ENCODE data around the gene KCNH2. TPM values are rescaled to one million over a fixed set of nuclear protein-coding genes. Genes with fewer than 3 reads are reported as not detected.

KCNH2 gene
- total RNA-seq, 1 experiment from 2014 or later, result 16.2 TPM

GRCh38 chr7:150945853-150946420 lies 32.2 kb downstream of the KCNH2 start (continued):
- no peak for TF ChIP-seq ATF1 (CRISPR knock-in tag; IDR thresholded peaks at IDR 0.05)
- TF ChIP-seq ZNF512 (CRISPR knock-in tag; IDR thresholded peaks at IDR 0.05; ENCODE audit: borderline replicate concordance), result no peak

GRCh38 chr7:150945171-150945852 lies 32.8 kb downstream of the KCNH2 start:
- no peak overlapping the region for H3K4me3 Mint-ChIP-seq
- DNase-seq (ENCODE audit: low spot score) (no peak), ATAC-seq (no peak)
- CTCF ChIA-PET, result interaction anchor here (0.6 to 4.3 kb wide), 8 partner anchors 17 to 72 kb away, joined by 3 to 18 read pairs (median 4); no protein-coding TSS in a partner anchor
- H3K27ac Mint-ChIP-seq, result no peak overlapping the region
- H3K36me3 Mint-ChIP-seq, result no peaks in the 10 kb centered on the region
- POLR2A ChIA-PET, result no interaction called here
- TF ChIP-seq FOXK1 (CRISPR knock-in tag; IDR thresholded peaks at IDR 0.05) (no peak), ZNF512 (CRISPR knock-in tag; IDR thresholded peaks at IDR 0.05; ENCODE audit: borderline replicate concordance) (no peak), JUN (CRISPR knock-in tag; IDR thresholded peaks at IDR 0.05) (no peak)
- TF ChIP-seq, protein P1, sequence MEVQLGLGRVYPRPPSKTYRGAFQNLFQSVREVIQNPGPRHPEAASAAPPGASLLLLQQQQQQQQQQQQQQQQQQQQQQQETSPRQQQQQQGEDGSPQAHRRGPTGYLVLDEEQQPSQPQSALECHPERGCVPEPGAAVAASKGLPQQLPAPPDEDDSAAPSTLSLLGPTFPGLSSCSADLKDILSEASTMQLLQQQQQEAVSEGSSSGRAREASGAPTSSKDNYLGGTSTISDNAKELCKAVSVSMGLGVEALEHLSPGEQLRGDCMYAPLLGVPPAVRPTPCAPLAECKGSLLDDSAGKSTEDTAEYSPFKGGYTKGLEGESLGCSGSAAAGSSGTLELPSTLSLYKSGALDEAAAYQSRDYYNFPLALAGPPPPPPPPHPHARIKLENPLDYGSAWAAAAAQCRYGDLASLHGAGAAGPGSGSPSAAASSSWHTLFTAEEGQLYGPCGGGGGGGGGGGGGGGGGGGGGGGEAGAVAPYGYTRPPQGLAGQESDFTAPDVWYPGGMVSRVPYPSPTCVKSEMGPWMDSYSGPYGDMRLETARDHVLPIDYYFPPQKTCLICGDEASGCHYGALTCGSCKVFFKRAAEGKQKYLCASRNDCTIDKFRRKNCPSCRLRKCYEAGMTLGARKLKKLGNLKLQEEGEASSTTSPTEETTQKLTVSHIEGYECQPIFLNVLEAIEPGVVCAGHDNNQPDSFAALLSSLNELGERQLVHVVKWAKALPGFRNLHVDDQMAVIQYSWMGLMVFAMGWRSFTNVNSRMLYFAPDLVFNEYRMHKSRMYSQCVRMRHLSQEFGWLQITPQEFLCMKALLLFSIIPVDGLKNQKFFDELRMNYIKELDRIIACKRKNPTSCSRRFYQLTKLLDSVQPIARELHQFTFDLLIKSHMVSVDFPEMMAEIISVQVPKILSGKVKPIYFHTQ (CRISPR knock-in tag; IDR thresholded peaks at IDR 0.05), result no peak
- no peaks in the 10 kb centered on the region for H3K9me3 Mint-ChIP-seq
- H3K27me3 Mint-ChIP-seq (ENCODE audit: low read depth), result peaks cover 6% of the 10 kb centered on the region
- H3K4me1 Mint-ChIP-seq, result peaks cover 48% of the 10 kb centered on the region

DNA sequence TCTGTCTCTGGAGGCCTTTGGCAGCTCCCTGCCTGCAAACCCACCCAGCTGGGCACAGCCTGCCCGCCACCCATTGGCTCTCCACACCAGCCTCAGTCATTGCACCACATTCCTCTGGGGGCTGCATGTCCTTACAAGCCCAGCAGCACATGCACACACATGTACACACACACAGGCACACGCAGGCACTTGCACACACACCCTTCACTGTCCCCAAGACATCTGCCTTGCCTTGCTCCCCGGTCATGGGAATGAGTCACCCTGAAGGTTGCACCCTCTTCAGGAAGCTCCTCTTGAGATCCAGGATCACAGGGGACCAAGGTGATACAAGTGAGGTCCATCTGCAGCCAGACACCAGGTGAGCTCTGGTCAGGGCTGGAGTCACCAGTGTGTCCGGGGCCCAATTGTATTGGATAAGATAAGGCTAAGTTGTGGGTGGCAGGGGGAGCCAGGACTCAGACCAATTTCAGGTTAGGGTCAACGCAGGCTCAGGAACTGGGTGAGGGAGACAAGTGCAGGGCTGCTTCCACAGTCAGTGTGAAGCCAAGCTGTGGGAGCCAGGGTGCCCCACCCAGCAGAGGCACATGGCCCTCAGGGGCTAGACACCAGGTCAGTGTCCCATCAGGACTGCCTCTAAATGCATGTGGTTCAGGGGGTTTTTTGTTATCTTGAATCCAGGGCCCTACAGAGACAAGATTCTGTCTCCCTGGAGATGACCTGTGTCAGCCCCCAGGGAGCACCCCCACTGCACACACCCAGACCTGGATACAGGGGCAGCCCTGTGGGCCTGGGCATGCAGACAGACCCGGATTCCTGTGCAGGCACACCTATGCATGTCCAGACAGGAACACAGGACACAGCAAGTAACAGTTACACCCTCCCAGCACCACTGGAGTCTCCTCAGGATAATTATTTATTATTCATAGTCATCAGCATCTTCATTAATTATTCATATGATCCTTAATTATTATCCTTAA lies 33.8 kb downstream of the KCNH2 start:
- H3K4me1 Mint-ChIP-seq, result peaks cover 38% of the 10 kb centered on the region
- no peak for DNase-seq (ENCODE audit: low spot score)
- H3K4me3 Mint-ChIP-seq, result no peak overlapping the region
- no peak for ATAC-seq
- H3K9me3 Mint-ChIP-seq, result no peaks in the 10 kb centered on the region
- POLR2A ChIA-PET, result no interaction called here
- no peaks in the 10 kb centered on the region for H3K36me3 Mint-ChIP-seq
- peaks cover 6% of the 10 kb centered on the region for H3K27me3 Mint-ChIP-seq (ENCODE audit: low read depth)
- CTCF ChIA-PET, result interaction anchor here (1.2 to 4.3 kb wide), 5 partner anchors 18 to 73 kb away, joined by 3 to 18 read pairs (median 4); no protein-coding TSS in a partner anchor
- H3K27ac Mint-ChIP-seq, result no peak overlapping the region
- TF ChIP-seq ARID4B (CRISPR knock-in tag; IDR thresholded peaks at IDR 0.05; ENCODE audit: borderline replicate concordance) (no peak), GRHL2 (CRISPR knock-in tag; IDR thresholded peaks at IDR 0.05; ENCODE audit: insufficient replicate concordance, severe bottlenecking) (no peak), ZNF263 (CRISPR knock-in tag; IDR thresholded peaks at IDR 0.05; ENCODE audit: low read depth) (no peak), ZBTB21 (CRISPR knock-in tag; IDR thresholded peaks at IDR 0.05; ENCODE audit: borderline replicate concordance) (no peak), JAZF1 (CRISPR knock-in tag; IDR thresholded peaks at IDR 0.05) (no peak), E2F5 (CRISPR knock-in tag; IDR thresholded peaks at IDR 0.05) (no peak), NR3C1 (CRISPR knock-in tag; conservative IDR thresholded peaks at IDR 0.05; ENCODE audit: low read depth) (no peak), RELA (CRISPR knock-in tag; IDR thresholded peaks at IDR 0.05; ENCODE audit: borderline replicate concordance) (no peak), FOXJ3 (CRISPR knock-in tag; IDR thresholded peaks at IDR 0.05; ENCODE audit: borderline replicate concordance) (no peak), OVOL2 (CRISPR knock-in tag; IDR thresholded peaks at IDR 0.05; ENCODE audit: borderline replicate concordance) (no peak), ZNF317 (CRISPR knock-in tag; IDR thresholded peaks at IDR 0.05; ENCODE audit: borderline replicate concordance, low read depth) (no peak), CREM (CRISPR knock-in tag; IDR thresholded peaks at IDR 0.05) (no peak), TCF7 (CRISPR knock-in tag; IDR thresholded peaks at IDR 0.05; ENCODE audit: low read depth) (no peak)

All from WTC11 (cell line).